Right lobe of liver (tissue), 6 donors: ENCODE measurements around the gene VAV2. TPM values are rescaled to one million over a fixed set of nuclear protein-coding genes. Genes with fewer than 3 reads are reported as not detected.

Experiments
- ATAC-seq, 4 donors: fragments of 200-7000 bp; cut with Tn5 transposase; one replicate each; pipeline ENCODE4 v1.9.1; 2020; ENCODE audit warnings: mild to moderate bottlenecking in 4 of 4, moderate library complexity in 4 of 4
- DNase-seq, 3 donors: peaks; one replicate each; pipeline ENCODE4 v3.0.0-alpha.2; 2020
- H3K27ac ChIP-seq, 3 donors: fragments of 200-600 bp; one replicate each; pipeline ENCODE4 v1.8.0; 2022
- H3K27me3 ChIP-seq, 2 donors: fragments of 200-600 bp; one replicate each; pipeline ENCODE4 v1.8.0; 2022
- H3K36me3 ChIP-seq, 4 donors: fragments of 200-600 bp; sonication (generic) in 1 of 4; one replicate each; pipeline versions ENCODE4 v1.5.1 to v1.8.0; 2017 to 2022; ENCODE audit warnings: control low read depth in 1 of 4
- H3K4me1 ChIP-seq, 4 donors: fragments of 200-600 bp; sonication (generic) in 1 of 4; one replicate each; pipeline versions ENCODE4 v1.5.1 to v1.8.0; 2017 to 2022; ENCODE audit warnings: control low read depth in 1 of 4
- H3K4me3 ChIP-seq, 3 donors: fragments of 200-600 bp; one replicate each; pipeline ENCODE4 v1.8.0; 2022
- H3K9me3 ChIP-seq, 4 donors: fragments of 200-600 bp; sonication (generic) in 1 of 4; one replicate each; pipeline versions ENCODE4 v1.5.1 to v1.8.0; 2017 to 2022; ENCODE audit warnings: control low read depth in 1 of 4
- POLR2A ChIP-seq: fragments of 450-650 bp; IDR thresholded peaks from one replicate; pipeline ENCODE4 v1.6.1; 2017; ENCODE audit warnings: antibody characterized with exemption, mild to moderate bottlenecking
- WGBS: methylation state at CpG from one replicate; pipeline ENCODE4 v1.1.6; 2018; ENCODE audit warnings: low coverage, low lambda C conversion rate; ENCODE audit not compliant: insufficient coverage; ENCODE audit errors: missing lambda C conversion rate; 5-methylcytosine and 5-hydroxymethylcytosine counted together
- intact Hi-C, 2 donors: fragments of 100-400 bp; cut with DNase I; formaldehyde crosslinking; loops; one replicate each; pipeline versions ENCODE4 v1.11.2 to v1.14.1; 2022
- total RNA-seq, 6 experiments: library from RNA; depleted of rRNA in 2 of 6; stranded (reverse); fragments of >200 nt in 2 of 6; fragmentation: NEBNext Ultra II Directional in 3 of 6; extraction: Animal tissue kit (Norgen Biotek cat#: 25700) in 3 of 6; gene quantifications; one replicate each; pipeline versions ENCODE4 v1.1.0 to v1.2.4, GENCODE V29; 2016 to 2023
- TF ChIP-seq, protein P1 (sequence below), 4 donors: fragments of 200-600 bp in 3 of 4; fragments of 450-650 bp in 1 of 4; IDR thresholded peaks; one replicate each; pipeline versions ENCODE4 v1.5.1 to v1.8.0; 2016 to 2022; ENCODE audit warnings: antibody characterized with exemption in 4 of 4, mild to moderate bottlenecking in 2 of 4
- donor health status: DM: no; HTN: yes; CAD: no.
- donor health status: DM: no; HTN: no; CAD: no.
- donor health status: DM: no; HTN: no; CAD: no.
- donor health status: DM: no; HTN: yes; CAD: no.
- donor health status: DM: no; HTN: yes; CAD: no.

The VAV2 gene
- total RNA-seq, 6 experiments from 2014 or later = 30.1 to 44.3 (median 34.9) TPM

DNA sequence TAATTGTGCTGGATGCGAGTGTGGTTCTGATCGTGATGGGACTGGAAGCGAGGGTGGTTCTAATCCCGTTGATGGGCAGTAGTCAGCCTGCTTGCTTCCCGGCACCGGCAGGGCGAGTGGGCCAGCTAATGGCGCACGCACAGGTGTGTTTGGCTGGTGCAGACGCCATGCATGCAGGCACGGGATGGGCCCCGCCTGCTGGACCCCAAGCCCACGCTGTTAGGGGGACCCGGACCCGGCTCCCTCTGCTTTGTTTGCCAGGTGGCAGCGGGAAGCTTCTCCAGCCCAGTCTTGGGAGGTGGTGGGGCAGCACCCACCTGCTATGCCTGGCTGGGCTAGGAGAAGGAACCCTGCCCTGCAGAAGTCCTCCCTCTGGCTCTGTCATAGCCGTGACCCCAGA is 70.3 kb downstream of the VAV2 start:
- ATAC-seq = peak in 1 of 4 donors; percentile 8
- H3K36me3 ChIP-seq = no peaks in the 10 kb centered on the region
- H3K4me3 ChIP-seq = no peak overlapping the region
- no peak overlapping the region for H3K27ac ChIP-seq
- WGBS = no CpG with 5 or more reads among the region's 17 CpGs
- peaks cover 0 to 10% (median 3%) of the 10 kb centered on the region in 4 donors for H3K4me1 ChIP-seq
- no peaks in the 10 kb centered on the region for H3K9me3 ChIP-seq
- no peak for TF ChIP-seq POLR2A
- TF ChIP-seq, protein P1, sequence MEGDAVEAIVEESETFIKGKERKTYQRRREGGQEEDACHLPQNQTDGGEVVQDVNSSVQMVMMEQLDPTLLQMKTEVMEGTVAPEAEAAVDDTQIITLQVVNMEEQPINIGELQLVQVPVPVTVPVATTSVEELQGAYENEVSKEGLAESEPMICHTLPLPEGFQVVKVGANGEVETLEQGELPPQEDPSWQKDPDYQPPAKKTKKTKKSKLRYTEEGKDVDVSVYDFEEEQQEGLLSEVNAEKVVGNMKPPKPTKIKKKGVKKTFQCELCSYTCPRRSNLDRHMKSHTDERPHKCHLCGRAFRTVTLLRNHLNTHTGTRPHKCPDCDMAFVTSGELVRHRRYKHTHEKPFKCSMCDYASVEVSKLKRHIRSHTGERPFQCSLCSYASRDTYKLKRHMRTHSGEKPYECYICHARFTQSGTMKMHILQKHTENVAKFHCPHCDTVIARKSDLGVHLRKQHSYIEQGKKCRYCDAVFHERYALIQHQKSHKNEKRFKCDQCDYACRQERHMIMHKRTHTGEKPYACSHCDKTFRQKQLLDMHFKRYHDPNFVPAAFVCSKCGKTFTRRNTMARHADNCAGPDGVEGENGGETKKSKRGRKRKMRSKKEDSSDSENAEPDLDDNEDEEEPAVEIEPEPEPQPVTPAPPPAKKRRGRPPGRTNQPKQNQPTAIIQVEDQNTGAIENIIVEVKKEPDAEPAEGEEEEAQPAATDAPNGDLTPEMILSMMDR (IDR thresholded peaks at IDR 0.05) = no peak
- no peaks in the 10 kb centered on the region for H3K27me3 ChIP-seq
- intact Hi-C loops = no loop called here
- DNase-seq = no peak

DNA sequence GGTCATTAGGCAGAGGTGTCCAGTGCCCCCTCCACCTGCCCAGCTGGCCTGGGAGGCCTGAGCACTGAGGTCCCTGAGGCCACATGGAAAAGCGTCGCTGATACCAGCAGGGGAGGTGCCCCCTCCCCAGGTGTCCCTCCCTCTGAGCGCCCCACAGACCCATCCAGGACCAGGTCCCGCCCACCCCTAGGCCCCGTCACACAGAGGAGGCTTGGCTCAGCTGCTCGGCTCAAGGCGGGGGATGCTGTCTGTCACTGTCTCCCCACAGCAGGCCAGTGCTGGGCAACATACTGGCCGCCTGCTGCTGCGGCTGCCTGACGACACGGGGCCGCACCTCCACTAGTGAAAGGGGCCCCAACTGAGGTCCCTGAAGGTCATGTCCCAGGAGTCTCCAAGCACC is 71.7 kb downstream of the VAV2 start:
- Histone ChIP-seq H3K27me3 (no peaks in the 10 kb centered on the region), H3K36me3 (no peaks in the 10 kb centered on the region), H3K27ac (no peak overlapping the region), H3K4me1 (peaks cover 0 to 10% (median 3%) of the 10 kb centered on the region in 4 donors), H3K4me3 (no peak overlapping the region), H3K9me3 (no peaks in the 10 kb centered on the region)
- DNase-seq (no peak), ATAC-seq (peak in 1 of 4 donors; percentile 8)
- intact Hi-C loops = no loop called here
- TF ChIP-seq POLR2A = no peak
- TF ChIP-seq, protein P1 (IDR thresholded peaks at IDR 0.05) = no peak
- WGBS = 100% methylated on average over 2 of the region's 12 CpGs

DNA sequence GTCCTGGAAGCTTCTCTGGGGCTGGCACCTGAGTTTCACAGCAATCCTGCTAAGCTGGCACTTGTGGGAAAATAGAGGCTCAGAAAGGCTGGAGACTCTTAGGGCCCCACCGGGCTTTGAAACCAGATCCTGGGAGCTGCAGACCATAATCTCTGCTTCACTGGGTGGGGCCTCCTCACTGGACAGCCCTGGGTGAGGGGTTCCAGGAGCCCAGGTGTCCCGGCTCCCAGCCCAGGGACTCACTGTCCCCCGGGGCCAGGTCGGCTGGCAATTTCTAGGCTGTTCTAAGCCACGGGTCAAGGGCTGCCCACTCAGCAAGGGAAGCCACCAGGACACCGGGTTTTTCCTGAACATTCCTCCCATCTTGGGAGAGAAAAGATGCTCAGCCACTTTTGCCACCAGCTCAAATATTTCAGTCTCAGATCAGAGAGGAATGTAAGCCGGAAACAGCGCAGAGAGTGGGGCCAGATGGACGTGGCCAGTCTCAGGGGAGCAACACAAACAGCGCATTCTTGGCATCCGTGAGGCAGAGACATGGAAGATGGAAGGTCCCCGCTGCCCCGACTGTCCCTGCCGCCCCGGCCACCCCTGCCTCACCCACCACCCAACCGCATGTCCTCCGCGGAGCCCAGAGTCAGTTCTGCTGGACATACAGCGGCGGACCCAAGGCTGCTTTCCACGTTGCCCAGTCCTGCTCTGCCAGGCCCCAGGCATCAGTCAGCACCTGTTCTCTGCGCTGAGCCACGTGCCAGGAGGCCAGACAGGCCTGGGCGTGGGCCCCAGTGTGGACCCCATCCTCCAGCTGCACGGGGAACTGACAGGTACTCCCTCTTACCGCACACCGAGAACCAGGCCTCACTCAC is 72.6 kb downstream of the VAV2 start:
- ATAC-seq = no peak
- WGBS = 78% methylated on average over 9 of the region's 27 CpGs
- no peak overlapping the region for H3K27ac ChIP-seq

DNA sequence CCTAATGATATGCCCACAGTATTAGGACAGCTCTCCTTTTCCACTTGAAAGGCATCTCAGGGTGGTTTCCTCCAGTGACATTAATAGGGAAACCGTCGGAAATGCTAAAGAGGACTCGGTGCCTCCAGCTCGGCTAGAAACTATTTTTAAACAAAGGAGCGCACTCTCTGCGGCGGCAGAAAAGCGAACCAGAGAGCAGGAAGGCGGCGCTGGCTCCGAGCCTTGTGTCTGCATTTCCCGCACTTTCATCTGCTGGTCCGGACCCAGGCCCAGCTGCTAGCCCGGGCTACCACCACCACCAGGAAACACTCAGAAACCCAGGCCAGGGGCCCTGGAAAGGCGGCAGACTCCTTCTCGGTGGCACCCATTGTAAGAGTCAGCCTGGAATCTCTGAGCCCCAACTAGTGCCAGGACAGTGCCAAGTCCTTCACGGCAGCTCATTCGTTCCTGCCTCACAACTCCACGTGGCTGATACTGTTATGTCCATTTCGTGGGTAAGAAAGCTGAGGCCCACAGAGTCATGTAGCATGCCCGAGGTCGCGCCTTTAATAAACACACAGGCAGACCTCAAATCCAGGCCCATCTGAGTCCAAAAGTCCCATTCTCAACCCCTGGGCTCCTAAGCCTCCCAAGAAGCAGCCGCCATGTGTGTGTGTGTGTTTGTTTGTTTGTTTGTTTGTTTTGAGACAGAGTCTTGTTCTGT is 73.9 kb downstream of the VAV2 start:
- intact Hi-C loops = no loop called here
- WGBS = 39% methylated on average over 7 of the region's 24 CpGs
- TF ChIP-seq, protein P1 (IDR thresholded peaks at IDR 0.05) = no peak
- TF ChIP-seq POLR2A = no peak
- Histone ChIP-seq H3K4me3 (no peak overlapping the region), H3K27me3 (no peaks in the 10 kb centered on the region), H3K9me3 (no peaks in the 10 kb centered on the region), H3K27ac (no peak overlapping the region), H3K4me1 (peaks cover 0 to 25% (median 10%) of the 10 kb centered on the region in 4 donors), H3K36me3 (no peaks in the 10 kb centered on the region)
- DNase-seq (no peak), ATAC-seq (no peak)

More for the DNA sequence above, 72.6 kb downstream of the VAV2 start:
- no peak overlapping the region for H3K4me3 ChIP-seq
- no peaks in the 10 kb centered on the region for H3K36me3 ChIP-seq
- TF ChIP-seq, protein P1 (IDR thresholded peaks at IDR 0.05) = no peak
- no peak for TF ChIP-seq POLR2A
- no peaks in the 10 kb centered on the region for H3K27me3 ChIP-seq
- peaks cover 0 to 16% (median 7%) of the 10 kb centered on the region in 4 donors for H3K4me1 ChIP-seq
- H3K9me3 ChIP-seq = no peaks in the 10 kb centered on the region
- no peak for DNase-seq
- intact Hi-C loops = no loop called here
